PFSK-1 (cell line): ENCODE measurements around the gene SYNRG.

ENCODE experiments used
- POLR2AphosphoS5 ChIP-seq: IDR thresholded peaks from 2 replicates; pipeline ENCODE4 v1.6.1; 2012; ENCODE audit warnings: low read depth, mild to moderate bottlenecking, control low read depth, low read length, moderate library complexity
- TF ChIP-seq, protein P1 (sequence below), 2 experiments: IDR thresholded peaks; 2 replicates each; pipeline versions ENCODE4 v1.6.1 to v1.8.0; 2011 to 2012; ENCODE audit warnings: low read depth in 2 of 2, low read length in 2 of 2, control low read depth in 1 of 2, inconsistent platforms in 1 of 2, mild to moderate bottlenecking in 1 of 2, moderate library complexity in 1 of 2; ENCODE audit not compliant: insufficient read depth in 1 of 2

GRCh38 chr17:37551788-37552187, 57.4 kb downstream of the SYNRG start:
- TF ChIP-seq, protein P1, sequence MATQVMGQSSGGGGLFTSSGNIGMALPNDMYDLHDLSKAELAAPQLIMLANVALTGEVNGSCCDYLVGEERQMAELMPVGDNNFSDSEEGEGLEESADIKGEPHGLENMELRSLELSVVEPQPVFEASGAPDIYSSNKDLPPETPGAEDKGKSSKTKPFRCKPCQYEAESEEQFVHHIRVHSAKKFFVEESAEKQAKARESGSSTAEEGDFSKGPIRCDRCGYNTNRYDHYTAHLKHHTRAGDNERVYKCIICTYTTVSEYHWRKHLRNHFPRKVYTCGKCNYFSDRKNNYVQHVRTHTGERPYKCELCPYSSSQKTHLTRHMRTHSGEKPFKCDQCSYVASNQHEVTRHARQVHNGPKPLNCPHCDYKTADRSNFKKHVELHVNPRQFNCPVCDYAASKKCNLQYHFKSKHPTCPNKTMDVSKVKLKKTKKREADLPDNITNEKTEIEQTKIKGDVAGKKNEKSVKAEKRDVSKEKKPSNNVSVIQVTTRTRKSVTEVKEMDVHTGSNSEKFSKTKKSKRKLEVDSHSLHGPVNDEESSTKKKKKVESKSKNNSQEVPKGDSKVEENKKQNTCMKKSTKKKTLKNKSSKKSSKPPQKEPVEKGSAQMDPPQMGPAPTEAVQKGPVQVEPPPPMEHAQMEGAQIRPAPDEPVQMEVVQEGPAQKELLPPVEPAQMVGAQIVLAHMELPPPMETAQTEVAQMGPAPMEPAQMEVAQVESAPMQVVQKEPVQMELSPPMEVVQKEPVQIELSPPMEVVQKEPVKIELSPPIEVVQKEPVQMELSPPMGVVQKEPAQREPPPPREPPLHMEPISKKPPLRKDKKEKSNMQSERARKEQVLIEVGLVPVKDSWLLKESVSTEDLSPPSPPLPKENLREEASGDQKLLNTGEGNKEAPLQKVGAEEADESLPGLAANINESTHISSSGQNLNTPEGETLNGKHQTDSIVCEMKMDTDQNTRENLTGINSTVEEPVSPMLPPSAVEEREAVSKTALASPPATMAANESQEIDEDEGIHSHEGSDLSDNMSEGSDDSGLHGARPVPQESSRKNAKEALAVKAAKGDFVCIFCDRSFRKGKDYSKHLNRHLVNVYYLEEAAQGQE (IDR thresholded peaks at IDR 0.05; ENCODE audit: insufficient read depth in 1 of 2, low read depth in 2 of 2, low read length in 2 of 2), result no peak
- no peak for TF ChIP-seq POLR2AphosphoS5
